ENCODE results near the gene SEC31A.

GRCh38 chr4:82919386-82919785, 28.4 kb upstream of the SEC31A start:
- TF ChIP-seq CTCF (IDR thresholded peaks at IDR 0.05; ENCODE audit: insufficient read depth, low read length) (no peak), POLR2AphosphoS5 (IDR thresholded peaks at IDR 0.05; ENCODE audit: low read depth) (no peak)

Measured in HL-60 (cell line).